A673 (cell line): ENCODE data around the gene CPB2. TPM values are rescaled to one million over a fixed set of nuclear protein-coding genes. Genes with fewer than 3 reads are reported as not detected.

Source experiments
- Bru-seq: library from RNA; stranded (reverse); fragments of 400-500 nt; gene quantifications from one replicate; lab custom pipeline; 2021; lab: Mats Ljungman, UMichigan
- BruChase-seq, 2 experiments: library from RNA; stranded (reverse); fragments of 400-500 nt; gene quantifications; one replicate each; lab custom pipeline; 2021; lab: Mats Ljungman, UMichigan
- BruUV-seq: library from RNA; stranded (reverse); fragments of 400-500 nt; replicated peaks from 2 replicates; lab custom pipeline; 2021; lab: Mats Ljungman, UMichigan
- CTCF ChIA-PET: fragments of 300-600 bp; sonication (Branson Sonifier 250); formaldehyde crosslinking; loops from one replicate; lab custom pipeline; 2022; ENCODE audit warnings: antibody characterized with exemption; lab: Charles Lee
- POLR2A ChIA-PET: fragments of 300-600 bp; sonication (Branson Sonifier 250); formaldehyde crosslinking; loops from one replicate; lab custom pipeline; 2022; ENCODE audit warnings: antibody characterized with exemption; ENCODE audit not compliant: low non-redundant PET; lab: Charles Lee
- DNase-seq: peaks from one replicate; pipeline ENCODE4 v3.0.0-alpha.2; 2015; ENCODE audit warnings: low spot score
- H3K27ac ChIP-seq: fragments of 200-600 bp; sonication (generic); 2 replicates; pipeline ENCODE4 v1.5.1; 2016; ENCODE audit warnings: mixed run types, low read depth, mild to moderate bottlenecking, mixed read lengths, antibody characterized with exemption, low read length; ENCODE audit not compliant: poor library complexity, severe bottlenecking
- H3K27me3 ChIP-seq: fragments of 200-600 bp; sonication (generic); replicated peaks from 2 replicates; pipeline ENCODE4 v1.6.1; 2017; ENCODE audit warnings: mixed run types, low read depth, mild to moderate bottlenecking, mixed read lengths, antibody characterized with exemption, low read length; ENCODE audit not compliant: insufficient read depth, poor library complexity
- H3K36me3 ChIP-seq: fragments of 200-600 bp; sonication (generic); 2 replicates; pipeline ENCODE4 v1.6.1; 2016; ENCODE audit warnings: mixed run types, mild to moderate bottlenecking, mixed read lengths, antibody characterized with exemption, low read length; ENCODE audit not compliant: insufficient read depth, poor library complexity, severe bottlenecking
- H3K4me1 ChIP-seq: fragments of 200-600 bp; sonication (generic); 2 replicates; pipeline ENCODE4 v1.6.1; 2017; ENCODE audit warnings: mixed run types, mild to moderate bottlenecking, mixed read lengths, antibody characterized with exemption, low read length; ENCODE audit not compliant: insufficient read depth, poor library complexity, severe bottlenecking
- H3K4me3 ChIP-seq: fragments of 200-600 bp; sonication (generic); 2 replicates; pipeline ENCODE4 v1.5.1; 2016; ENCODE audit warnings: low read depth, mixed run types, mild to moderate bottlenecking, mixed read lengths, low read length; ENCODE audit not compliant: poor library complexity, severe bottlenecking
- H3K9me3 ChIP-seq: fragments of 200-600 bp; sonication (generic); 2 replicates; pipeline ENCODE4 v1.6.1; 2016; ENCODE audit warnings: mixed run types, low read depth, mild to moderate bottlenecking, mixed read lengths, antibody characterized with exemption, low read length; ENCODE audit not compliant: poor library complexity, severe bottlenecking
- EZH2 ChIP-seq: fragments of 200-600 bp; sonication (generic); IDR thresholded peaks from 2 replicates; pipeline ENCODE4 v1.6.1; 2017; ENCODE audit warnings: borderline replicate concordance, low read depth, mild to moderate bottlenecking, mixed read lengths, antibody characterized with exemption, low read length; ENCODE audit not compliant: poor library complexity, severe bottlenecking
- intact Hi-C: fragments of 100-400 bp; cut with micrococcal nuclease; formaldehyde crosslinking; loops from one replicate; pipeline ENCODE4 v1.10.0; 2022; ENCODE audit not compliant: unreplicated experiment
- long read RNA-seq: library from polyadenylated mRNA; stranded (forward); transcript quantifications from one replicate; pipeline ENCODE4 v2.0.0, GENCODE V29; 2022
- total RNA-seq: library from RNA; stranded (reverse); gene quantifications from 2 replicates; pipeline ENCODE4 v1.2.3, GENCODE V29; 2021
- TF ChIP-seq, protein P1 (sequence below): fragments of 300-800, 200-600 bp; sonication (generic); conservative IDR thresholded peaks from 2 replicates; pipeline ENCODE4 v1.5.1; 2017; ENCODE audit warnings: low read depth, mild to moderate bottlenecking, antibody characterized with exemption, low read length, moderate library complexity, mixed read lengths

CPB2 gene
- total RNA-seq (5.0 and 5.5 TPM in 2 replicates), Bru-seq, nascent RNA (percentile 58 among the genes with signal in this experiment), BruChase-seq, experiment 1, labeled RNA remaining after a 2-hour chase (percentile 50 among the genes with signal in this experiment), BruChase-seq, experiment 2, labeled RNA remaining after a 6-hour chase (percentile 42 among the genes with signal in this experiment)
- long read RNA-seq, partial matches to known transcripts = 1 of 32 reads
- long read RNA-seq, other reads (novel, unspliced or antisense) = 31 of 32 reads

GRCh38 chr13:46104868-46105267 lies at the start of gene CPB2:
TSS of gene CPB2 (minus strand) at chr13:46105033. CDS start at chr13:46105009, 24 bp downstream.
- ChIA-PET POLR2A (no interaction called here), CTCF (no interaction called here)
- Histone ChIP-seq H3K36me3 (no peaks in the 10 kb centered on the region), H3K9me3 (no peaks in the 10 kb centered on the region), H3K4me3 (no peak within 1 kb of the TSS), H3K27ac (peak within 1 kb of the TSS; percentile 86), H3K4me1 (peaks cover 73% of the 10 kb centered on the region), H3K27me3 (no peaks in the 10 kb centered on the region)
- intact Hi-C loops = no loop called here
- TF ChIP-seq, protein P1, sequence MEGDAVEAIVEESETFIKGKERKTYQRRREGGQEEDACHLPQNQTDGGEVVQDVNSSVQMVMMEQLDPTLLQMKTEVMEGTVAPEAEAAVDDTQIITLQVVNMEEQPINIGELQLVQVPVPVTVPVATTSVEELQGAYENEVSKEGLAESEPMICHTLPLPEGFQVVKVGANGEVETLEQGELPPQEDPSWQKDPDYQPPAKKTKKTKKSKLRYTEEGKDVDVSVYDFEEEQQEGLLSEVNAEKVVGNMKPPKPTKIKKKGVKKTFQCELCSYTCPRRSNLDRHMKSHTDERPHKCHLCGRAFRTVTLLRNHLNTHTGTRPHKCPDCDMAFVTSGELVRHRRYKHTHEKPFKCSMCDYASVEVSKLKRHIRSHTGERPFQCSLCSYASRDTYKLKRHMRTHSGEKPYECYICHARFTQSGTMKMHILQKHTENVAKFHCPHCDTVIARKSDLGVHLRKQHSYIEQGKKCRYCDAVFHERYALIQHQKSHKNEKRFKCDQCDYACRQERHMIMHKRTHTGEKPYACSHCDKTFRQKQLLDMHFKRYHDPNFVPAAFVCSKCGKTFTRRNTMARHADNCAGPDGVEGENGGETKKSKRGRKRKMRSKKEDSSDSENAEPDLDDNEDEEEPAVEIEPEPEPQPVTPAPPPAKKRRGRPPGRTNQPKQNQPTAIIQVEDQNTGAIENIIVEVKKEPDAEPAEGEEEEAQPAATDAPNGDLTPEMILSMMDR = no peak
- no peak for TF ChIP-seq EZH2
- DNase-seq = no peak
- BruUV-seq = no TSS peak

DNA sequence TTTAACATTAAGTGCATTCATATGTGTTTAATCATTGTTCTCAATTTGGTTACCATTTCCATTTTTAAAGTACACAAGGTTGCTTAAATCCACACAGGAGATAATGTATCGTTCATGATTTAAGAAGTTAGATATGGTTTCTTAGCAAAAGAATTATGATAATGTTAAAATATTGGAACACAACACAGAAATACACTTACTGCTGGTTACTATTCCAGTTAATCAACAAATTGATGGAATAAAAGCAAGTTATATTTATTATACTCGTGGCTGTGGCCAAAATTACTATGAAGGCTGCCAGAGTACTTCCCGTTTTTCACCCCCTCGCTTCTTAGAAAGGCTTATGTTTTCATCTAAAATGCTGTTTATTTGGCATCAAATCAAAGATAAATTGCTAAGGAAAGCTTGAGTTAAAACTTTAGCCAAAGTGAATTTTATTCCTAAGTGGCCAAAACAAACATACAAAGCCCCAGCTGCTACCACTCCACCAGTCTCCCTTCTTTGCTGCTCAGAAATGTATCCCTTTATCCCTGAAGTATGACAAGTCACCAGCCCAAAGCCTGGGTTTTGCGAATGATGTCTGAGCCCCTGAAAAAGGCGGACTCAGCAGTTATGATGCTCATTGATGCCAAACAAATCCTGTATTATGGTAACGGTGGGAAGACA lies 49.4 kb upstream of the CPB2 start:
- ChIA-PET POLR2A (no interaction called here), CTCF (interaction anchor here (0.7 kb wide), 1 partner anchor 28 kb away, joined by 3 read pairs; no protein-coding TSS in a partner anchor)
- Histone ChIP-seq H3K36me3 (no peaks in the 10 kb centered on the region), H3K27me3 (no peaks in the 10 kb centered on the region), H3K4me1 (peaks cover 20% of the 10 kb centered on the region), H3K9me3 (no peaks in the 10 kb centered on the region), H3K4me3 (no peak overlapping the region), H3K27ac (no peak overlapping the region)
- intact Hi-C loops = no loop called here
- DNase-seq = no peak
- no peak for TF ChIP-seq EZH2
- TF ChIP-seq, protein P1 = no peak
- no TSS peak for BruUV-seq

GRCh38 chr13:46152627-46153328 lies 47.9 kb upstream of the CPB2 start:
- TF ChIP-seq, protein P1 = no peak
- no peak for TF ChIP-seq EZH2
- no peaks in the 10 kb centered on the region for H3K36me3 ChIP-seq
- CTCF ChIA-PET = no interaction called here
- H3K27me3 ChIP-seq = no peaks in the 10 kb centered on the region
- intact Hi-C loops = no loop called here
- H3K9me3 ChIP-seq = no peaks in the 10 kb centered on the region
- H3K27ac ChIP-seq = no peak overlapping the region
- peaks cover 31% of the 10 kb centered on the region for H3K4me1 ChIP-seq
- H3K4me3 ChIP-seq = no peak overlapping the region
- DNase-seq = no peak
- POLR2A ChIA-PET = no interaction called here
- no TSS peak for BruUV-seq
